Measurements from ENCODE around the gene CDK14. TPM values are rescaled to one million over a fixed set of nuclear protein-coding genes. Genes with fewer than 3 reads are reported as not detected.

The CDK14 gene
- total RNA-seq, 1 donor from 2014 or later: 52.3 TPM

GRCh38 chr7:91093181-91093580 is 497.1 kb downstream of the CDK14 start:
- H4K20me1 ChIP-seq (ENCODE audit: low read depth): no peaks in the 10 kb centered on the region
- Mint-ChIP-seq H3K4me1 (peaks cover 1% of the 10 kb centered on the region), H3K27ac (no peak overlapping the region)

GRCh38 chr7:91098566-91098965 is 502.4 kb downstream of the CDK14 start:
- Histone ChIP-seq H3K9me3 (ENCODE audit: low read depth) (no peaks in the 10 kb centered on the region), H3K9ac (no peak overlapping the region), H3F3A (ENCODE audit: low read depth) (no peaks in the 10 kb centered on the region), H4K20me1 (ENCODE audit: low read depth) (no peaks in the 10 kb centered on the region), H3K4me2 (no peak overlapping the region), H2AFZ (replicated peaks) (no peak overlapping the region), H3K27ac (no peak overlapping the region), H3K36me3 (no peaks in the 10 kb centered on the region), H3K79me2 (ENCODE audit: low read depth) (no peaks in the 10 kb centered on the region), H3K4me1 (no peaks in the 10 kb centered on the region), H3K27me3 (no peaks in the 10 kb centered on the region), H3K4me3 (no peak overlapping the region)
- TF ChIP-seq EZH2 (IDR thresholded peaks at IDR 0.05) (no peak), CTCF (IDR thresholded peaks at IDR 0.05) (no peak), EZH2phosphoT487 (IDR thresholded peaks at IDR 0.05) (no peak)
- Mint-ChIP-seq H3K27me3 (ENCODE audit: insufficient read depth, low read depth) (no peaks in the 10 kb centered on the region), H3K4me3 (no peak overlapping the region), H3K4me1 (peaks cover 15% of the 10 kb centered on the region), H3K9me3 (no peaks in the 10 kb centered on the region), H3K36me3 (peaks cover 6% of the 10 kb centered on the region), H3K27ac (no peak overlapping the region)
- no peak for DNase-seq (ENCODE audit: low spot score)

More at GRCh38 chr7:91093181-91093580, 497.1 kb downstream of the CDK14 start:
- Histone ChIP-seq H3K4me1 (no peaks in the 10 kb centered on the region), H3K9me3 (ENCODE audit: low read depth) (no peaks in the 10 kb centered on the region), H3F3A (ENCODE audit: low read depth) (no peaks in the 10 kb centered on the region), H3K27ac (no peak overlapping the region), H3K4me2 (no peak overlapping the region), H3K79me2 (ENCODE audit: low read depth) (no peaks in the 10 kb centered on the region), H3K4me3 (no peak overlapping the region), H3K36me3 (no peaks in the 10 kb centered on the region), H2AFZ (replicated peaks) (no peak overlapping the region), H3K9ac (no peak overlapping the region), H3K27me3 (no peaks in the 10 kb centered on the region)
- no peak overlapping the region for H3K4me3 Mint-ChIP-seq
- no peaks in the 10 kb centered on the region for H3K9me3 Mint-ChIP-seq
- no peak for TF ChIP-seq CTCF (IDR thresholded peaks at IDR 0.05)
- no peak for TF ChIP-seq EZH2phosphoT487 (IDR thresholded peaks at IDR 0.05)
- TF ChIP-seq EZH2 (IDR thresholded peaks at IDR 0.05): no peak
- peaks cover 6% of the 10 kb centered on the region for H3K36me3 Mint-ChIP-seq
- no peak for DNase-seq (ENCODE audit: low spot score)
- no peaks in the 10 kb centered on the region for H3K27me3 Mint-ChIP-seq (ENCODE audit: insufficient read depth, low read depth)

GRCh38 chr7:91103363-91103762 is 507.2 kb downstream of the CDK14 start:
- H3K79me2 ChIP-seq (ENCODE audit: low read depth): no peaks in the 10 kb centered on the region
- Mint-ChIP-seq H3K4me3 (no peak overlapping the region), H3K36me3 (peaks cover 15% of the 10 kb centered on the region), H3K27me3 (ENCODE audit: insufficient read depth, low read depth) (no peaks in the 10 kb centered on the region), H3K4me1 (peaks cover 15% of the 10 kb centered on the region), H3K9me3 (peaks cover 3% of the 10 kb centered on the region), H3K27ac (no peak overlapping the region)
- H3K4me3 ChIP-seq: no peak overlapping the region
- no peaks in the 10 kb centered on the region for H3K27me3 ChIP-seq
- H2AFZ ChIP-seq (replicated peaks): no peak overlapping the region
- H4K20me1 ChIP-seq (ENCODE audit: low read depth): no peaks in the 10 kb centered on the region
- H3K4me1 ChIP-seq: no peaks in the 10 kb centered on the region
- no peak for DNase-seq (ENCODE audit: low spot score)
- H3K27ac ChIP-seq: no peak overlapping the region
- H3K36me3 ChIP-seq: no peaks in the 10 kb centered on the region
- no peaks in the 10 kb centered on the region for H3K9me3 ChIP-seq (ENCODE audit: low read depth)
- no peaks in the 10 kb centered on the region for H3F3A ChIP-seq (ENCODE audit: low read depth)
- TF ChIP-seq EZH2phosphoT487 (IDR thresholded peaks at IDR 0.05) (no peak), CTCF (IDR thresholded peaks at IDR 0.05) (no peak), EZH2 (IDR thresholded peaks at IDR 0.05) (no peak)
- no peak overlapping the region for H3K9ac ChIP-seq
- no peak overlapping the region for H3K4me2 ChIP-seq
